Panc1 (cell line): ENCODE data around the gene FBXW4.

Experiments
- POLR2AphosphoS5 ChIP-seq: IDR thresholded peaks from 2 replicates; pipeline ENCODE4 v1.6.1; 2012; ENCODE audit warnings: mild to moderate bottlenecking, low read depth, low read length, moderate library complexity
- TF ChIP-seq, protein P1 (sequence below): fragments of 450-650 bp; IDR thresholded peaks from 2 replicates; pipeline ENCODE4 v1.5.1; 2017; ENCODE audit warnings: mild to moderate bottlenecking
- TF ChIP-seq, protein P2 (sequence below), 2 experiments: IDR thresholded peaks; 2 replicates each; pipeline ENCODE4 v1.6.1; 2011 to 2012; ENCODE audit warnings: low read depth in 2 of 2, control low read depth in 1 of 2, low read length in 1 of 2, mild to moderate bottlenecking in 1 of 2, moderate library complexity in 1 of 2; ENCODE audit not compliant: insufficient read depth in 1 of 2

DNA sequence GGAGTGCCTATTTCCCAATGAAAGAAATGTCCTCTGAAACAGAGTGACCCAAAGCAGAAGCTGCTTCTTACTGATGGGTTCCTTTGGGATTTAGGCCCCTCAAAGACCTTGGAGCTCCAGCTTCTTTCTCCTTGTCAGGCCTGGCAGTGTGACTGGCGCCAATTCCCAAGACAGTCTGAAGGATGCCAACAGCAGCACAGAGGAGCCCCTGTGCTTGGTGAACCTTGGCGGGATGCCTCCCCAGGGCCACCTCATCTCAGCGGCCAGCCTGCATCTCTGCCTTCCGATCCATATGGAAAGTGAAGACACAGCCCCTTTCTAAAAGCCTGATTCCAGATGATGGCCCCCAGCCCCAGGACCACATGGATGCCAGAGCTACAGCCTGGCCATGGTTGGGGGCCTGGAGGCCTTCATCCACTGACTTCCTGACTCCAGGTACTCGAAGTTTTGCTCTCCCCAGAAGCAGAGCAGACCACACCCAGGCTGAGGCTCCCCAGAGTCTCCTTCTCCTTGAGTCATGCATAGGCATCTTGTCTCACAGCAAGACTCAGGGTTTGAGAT, 45.4 kb downstream of the FBXW4 start:
- no peak for TF ChIP-seq POLR2AphosphoS5
- TF ChIP-seq, protein P1, sequence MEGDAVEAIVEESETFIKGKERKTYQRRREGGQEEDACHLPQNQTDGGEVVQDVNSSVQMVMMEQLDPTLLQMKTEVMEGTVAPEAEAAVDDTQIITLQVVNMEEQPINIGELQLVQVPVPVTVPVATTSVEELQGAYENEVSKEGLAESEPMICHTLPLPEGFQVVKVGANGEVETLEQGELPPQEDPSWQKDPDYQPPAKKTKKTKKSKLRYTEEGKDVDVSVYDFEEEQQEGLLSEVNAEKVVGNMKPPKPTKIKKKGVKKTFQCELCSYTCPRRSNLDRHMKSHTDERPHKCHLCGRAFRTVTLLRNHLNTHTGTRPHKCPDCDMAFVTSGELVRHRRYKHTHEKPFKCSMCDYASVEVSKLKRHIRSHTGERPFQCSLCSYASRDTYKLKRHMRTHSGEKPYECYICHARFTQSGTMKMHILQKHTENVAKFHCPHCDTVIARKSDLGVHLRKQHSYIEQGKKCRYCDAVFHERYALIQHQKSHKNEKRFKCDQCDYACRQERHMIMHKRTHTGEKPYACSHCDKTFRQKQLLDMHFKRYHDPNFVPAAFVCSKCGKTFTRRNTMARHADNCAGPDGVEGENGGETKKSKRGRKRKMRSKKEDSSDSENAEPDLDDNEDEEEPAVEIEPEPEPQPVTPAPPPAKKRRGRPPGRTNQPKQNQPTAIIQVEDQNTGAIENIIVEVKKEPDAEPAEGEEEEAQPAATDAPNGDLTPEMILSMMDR: no peak
- TF ChIP-seq, protein P2, sequence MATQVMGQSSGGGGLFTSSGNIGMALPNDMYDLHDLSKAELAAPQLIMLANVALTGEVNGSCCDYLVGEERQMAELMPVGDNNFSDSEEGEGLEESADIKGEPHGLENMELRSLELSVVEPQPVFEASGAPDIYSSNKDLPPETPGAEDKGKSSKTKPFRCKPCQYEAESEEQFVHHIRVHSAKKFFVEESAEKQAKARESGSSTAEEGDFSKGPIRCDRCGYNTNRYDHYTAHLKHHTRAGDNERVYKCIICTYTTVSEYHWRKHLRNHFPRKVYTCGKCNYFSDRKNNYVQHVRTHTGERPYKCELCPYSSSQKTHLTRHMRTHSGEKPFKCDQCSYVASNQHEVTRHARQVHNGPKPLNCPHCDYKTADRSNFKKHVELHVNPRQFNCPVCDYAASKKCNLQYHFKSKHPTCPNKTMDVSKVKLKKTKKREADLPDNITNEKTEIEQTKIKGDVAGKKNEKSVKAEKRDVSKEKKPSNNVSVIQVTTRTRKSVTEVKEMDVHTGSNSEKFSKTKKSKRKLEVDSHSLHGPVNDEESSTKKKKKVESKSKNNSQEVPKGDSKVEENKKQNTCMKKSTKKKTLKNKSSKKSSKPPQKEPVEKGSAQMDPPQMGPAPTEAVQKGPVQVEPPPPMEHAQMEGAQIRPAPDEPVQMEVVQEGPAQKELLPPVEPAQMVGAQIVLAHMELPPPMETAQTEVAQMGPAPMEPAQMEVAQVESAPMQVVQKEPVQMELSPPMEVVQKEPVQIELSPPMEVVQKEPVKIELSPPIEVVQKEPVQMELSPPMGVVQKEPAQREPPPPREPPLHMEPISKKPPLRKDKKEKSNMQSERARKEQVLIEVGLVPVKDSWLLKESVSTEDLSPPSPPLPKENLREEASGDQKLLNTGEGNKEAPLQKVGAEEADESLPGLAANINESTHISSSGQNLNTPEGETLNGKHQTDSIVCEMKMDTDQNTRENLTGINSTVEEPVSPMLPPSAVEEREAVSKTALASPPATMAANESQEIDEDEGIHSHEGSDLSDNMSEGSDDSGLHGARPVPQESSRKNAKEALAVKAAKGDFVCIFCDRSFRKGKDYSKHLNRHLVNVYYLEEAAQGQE (IDR thresholded peaks at IDR 0.05; ENCODE audit: insufficient read depth in 1 of 2, low read depth in 2 of 2, low read length in 1 of 2): no peak
